Mesenchymal stem cell (in vitro differentiated cells and primary cell): ENCODE measurements around the gene SIT1.

Experiments used
- DNase-seq: peaks from one replicate; pipeline ENCODE4 v3.0.0-alpha.2; 2013
- H2AFZ ChIP-seq: one replicate; pipeline ENCODE4 v1.6.1; 2013; ENCODE audit warnings: low read depth, mild to moderate bottlenecking, control low read depth, inconsistent platforms, low read length, moderate library complexity
- H2AK5ac ChIP-seq: 2 replicates; pipeline ENCODE4 v1.6.1; 2013; ENCODE audit warnings: low read length, moderate library complexity, mild to moderate bottlenecking, inconsistent platforms; ENCODE audit not compliant: severe bottlenecking
- H2BK120ac ChIP-seq: one replicate; pipeline ENCODE4 v1.6.1; 2013; ENCODE audit warnings: low read depth, mild to moderate bottlenecking, inconsistent platforms, low read length, moderate library complexity
- H2BK12ac ChIP-seq, 2 experiments: one replicate each; pipeline ENCODE4 v1.6.1; 2013; ENCODE audit warnings: inconsistent platforms in 2 of 2, low read length in 2 of 2, mild to moderate bottlenecking in 2 of 2, moderate library complexity in 2 of 2, control low read depth in 1 of 2
- H2BK15ac ChIP-seq: one replicate; pipeline ENCODE4 v1.6.1; 2013; ENCODE audit warnings: mild to moderate bottlenecking, low read depth, inconsistent platforms; ENCODE audit not compliant: poor library complexity, severe bottlenecking
- H2BK5ac ChIP-seq: 2 replicates; pipeline ENCODE4 v1.6.1; 2013; ENCODE audit warnings: low read depth, mild to moderate bottlenecking, low read length, control low read depth, inconsistent platforms; ENCODE audit not compliant: poor library complexity, severe bottlenecking
- H3K14ac ChIP-seq, 2 experiments: one replicate each; pipeline ENCODE4 v1.6.1; 2013; ENCODE audit warnings: inconsistent platforms in 2 of 2, low read length in 2 of 2, control low read depth in 1 of 2, mild to moderate bottlenecking in 1 of 2, moderate library complexity in 1 of 2
- H3K18ac ChIP-seq, 2 experiments: one replicate each; pipeline ENCODE4 v1.6.1; 2013; ENCODE audit warnings: inconsistent platforms in 2 of 2, low read length in 2 of 2, control low read depth in 1 of 2, low read depth in 1 of 2, mild to moderate bottlenecking in 1 of 2
- H3K23ac ChIP-seq, 2 experiments: one replicate each; pipeline ENCODE4 v1.6.1; 2013; ENCODE audit warnings: inconsistent platforms in 2 of 2, low read length in 2 of 2, mild to moderate bottlenecking in 2 of 2, moderate library complexity in 2 of 2, control low read depth in 1 of 2
- H3K27ac ChIP-seq: 2 replicates; pipeline ENCODE4 v1.5.1; 2013; ENCODE audit warnings: mild to moderate bottlenecking, moderate library complexity, low read length, control low read depth, inconsistent platforms; ENCODE audit not compliant: poor library complexity, severe bottlenecking
- H3K27me3 ChIP-seq, 2 experiments: 2 replicates each; pipeline versions ENCODE4 v1.6.1 to v1.7.0; 2013; ENCODE audit warnings: low read length in 2 of 2, mild to moderate bottlenecking in 2 of 2, moderate library complexity in 2 of 2, control low read depth in 1 of 2, inconsistent platforms in 1 of 2; ENCODE audit not compliant: control insufficient read depth in 1 of 2, insufficient read depth in 1 of 2
- H3K36me3 ChIP-seq, 2 experiments: 2 replicates each; pipeline versions ENCODE4 v1.6.1 to v1.7.0; 2013; ENCODE audit warnings: low read length in 2 of 2, control low read depth in 1 of 2, inconsistent platforms in 1 of 2, low read depth in 1 of 2, mild to moderate bottlenecking in 1 of 2; ENCODE audit not compliant: insufficient read depth in 2 of 2, control insufficient read depth in 1 of 2
- H3K4ac ChIP-seq, 2 experiments: one replicate each; pipeline ENCODE4 v1.6.1; 2013; ENCODE audit warnings: inconsistent platforms in 2 of 2, low read length in 2 of 2, mild to moderate bottlenecking in 2 of 2, moderate library complexity in 2 of 2, control low read depth in 1 of 2, low read depth in 1 of 2
- H3K4me1 ChIP-seq: 2 replicates; pipeline ENCODE4 v1.6.1; 2013; ENCODE audit warnings: low read depth, low read length, control low read depth; ENCODE audit not compliant: control insufficient read depth, insufficient read depth
- H3K4me2 ChIP-seq: 2 replicates; pipeline ENCODE4 v1.6.1; 2013; ENCODE audit warnings: low read length, mild to moderate bottlenecking, inconsistent platforms; ENCODE audit not compliant: poor library complexity, severe bottlenecking
- H3K4me3 ChIP-seq, 2 experiments: 2 replicates each; pipeline versions ENCODE4 v1.5.1 to v1.7.0; 2013; ENCODE audit warnings: low read length in 2 of 2, mild to moderate bottlenecking in 2 of 2, control low read depth in 1 of 2, low read depth in 1 of 2; ENCODE audit not compliant: insufficient read depth in 1 of 2
- H3K79me1 ChIP-seq: replicated peaks from 2 replicates; pipeline ENCODE4 v1.6.1; 2013; ENCODE audit warnings: mild to moderate bottlenecking, control low read depth, low read length, inconsistent platforms; ENCODE audit not compliant: poor library complexity, severe bottlenecking
- H3K9ac ChIP-seq: 2 replicates; pipeline ENCODE4 v1.7.0; 2013; ENCODE audit warnings: mild to moderate bottlenecking, low read length, moderate library complexity
- H3K9me3 ChIP-seq: 2 replicates; pipeline ENCODE4 v1.7.0; 2013; ENCODE audit warnings: mild to moderate bottlenecking, low read length; ENCODE audit not compliant: control insufficient read depth
- H4K8ac ChIP-seq: one replicate; pipeline ENCODE4 v1.6.1; 2013; ENCODE audit warnings: inconsistent platforms, mild to moderate bottlenecking, low read length, moderate library complexity
- H4K91ac ChIP-seq: one replicate; pipeline ENCODE4 v1.6.1; 2013; ENCODE audit warnings: mild to moderate bottlenecking, low read length, inconsistent platforms
- WGBS: methylation state at CpG from one replicate; pipeline ENCODE4 v1.1.7; 2013; ENCODE audit warnings: mixed read lengths; 5-methylcytosine and 5-hydroxymethylcytosine counted together

The SIT1 gene

GRCh38 chr9:35696520-35697215, 45.9 kb upstream of the SIT1 start:
- DNase-seq = peak; percentile 61
- H3K18ac ChIP-seq = no peak overlapping the region

GRCh38 chr9:35695943-35696401, 45.2 kb upstream of the SIT1 start:
- DNase-seq = no peak
- H2BK12ac ChIP-seq = no peak overlapping the region
- H2BK15ac ChIP-seq = no peak overlapping the region
- peaks cover 52 to 55% of the 10 kb centered on the region in 2 experiments for H3K36me3 ChIP-seq
- no peak overlapping the region for H4K8ac ChIP-seq
- no peak overlapping the region for H3K27ac ChIP-seq
- H3K9ac ChIP-seq = no peak overlapping the region
- H3K18ac ChIP-seq = no peak overlapping the region
- 100% methylated on average over 3 of the region's 3 CpGs for WGBS
- H3K4ac ChIP-seq = no peak overlapping the region
- no peak overlapping the region for H3K14ac ChIP-seq
- H2AK5ac ChIP-seq = no peak overlapping the region
- H3K9me3 ChIP-seq = no peaks in the 10 kb centered on the region
- H3K79me1 ChIP-seq = peaks cover 4% of the 10 kb centered on the region
- no peak overlapping the region for H3K4me3 ChIP-seq
- H3K4me2 ChIP-seq = no peak overlapping the region
- H2BK120ac ChIP-seq = no peak overlapping the region
- H3K4me1 ChIP-seq = peaks cover 3% of the 10 kb centered on the region
- H2AFZ ChIP-seq = no peak overlapping the region
- H3K23ac ChIP-seq = no peak overlapping the region
- H3K27me3 ChIP-seq = no peaks in the 10 kb centered on the region
- no peak overlapping the region for H2BK5ac ChIP-seq
- H4K91ac ChIP-seq = no peak overlapping the region

More at GRCh38 chr9:35696520-35697215, 45.9 kb upstream of the SIT1 start:
- Histone ChIP-seq H3K79me1 (peaks cover 4% of the 10 kb centered on the region), H3K4me1 (no peaks in the 10 kb centered on the region), H2BK120ac (no peak overlapping the region), H3K9me3 (no peaks in the 10 kb centered on the region), H3K4me3 (no peak overlapping the region), H4K91ac (no peak overlapping the region), H3K4me2 (no peak overlapping the region), H2BK5ac (no peak overlapping the region), H4K8ac (no peak overlapping the region), H3K27me3 (no peaks in the 10 kb centered on the region), H3K14ac (no peak overlapping the region), H2AK5ac (no peak overlapping the region), H3K4ac (no peak overlapping the region), H3K23ac (no peak overlapping the region), H3K36me3 (peaks cover 55 to 62% of the 10 kb centered on the region in 2 experiments), H2BK15ac (no peak overlapping the region), H3K27ac (no peak overlapping the region), H2AFZ (no peak overlapping the region), H3K9ac (no peak overlapping the region), H2BK12ac (no peak overlapping the region)
- 62% methylated on average over 9 of the region's 9 CpGs for WGBS

GRCh38 chr9:35691757-35692301, 41.1 kb upstream of the SIT1 start:
- Histone ChIP-seq H4K8ac (no peak overlapping the region), H4K91ac (no peak overlapping the region), H3K23ac (no peak overlapping the region), H2AFZ (no peak overlapping the region), H2BK15ac (no peak overlapping the region), H3K9me3 (no peaks in the 10 kb centered on the region), H3K14ac (no peak overlapping the region), H2BK5ac (no peak overlapping the region), H3K9ac (peak overlapping the region; percentile 92), H3K79me1 (peaks cover 4% of the 10 kb centered on the region), H3K4me3 (peak overlapping the region in 1 of 2 experiments; percentile 87), H3K4me1 (peaks cover 17% of the 10 kb centered on the region), H3K27me3 (no peaks in the 10 kb centered on the region), H3K36me3 (peaks cover 28 to 30% of the 10 kb centered on the region in 2 experiments), H3K18ac (no peak overlapping the region), H3K27ac (peak overlapping the region; percentile 94), H2BK12ac (peak overlapping the region in 1 of 2 experiments; percentile 45), H3K4ac (peak overlapping the region in 1 of 2 experiments; percentile 52), H3K4me2 (peak overlapping the region; percentile 13), H2AK5ac (no peak overlapping the region), H2BK120ac (no peak overlapping the region)
- no peak for DNase-seq
- 66% methylated on average over 13 of the region's 13 CpGs for WGBS

GRCh38 chr9:35691334-35691650, 40.6 kb upstream of the SIT1 start:
- peak overlapping the region; percentile 95 to 97 for H3K18ac ChIP-seq
- H4K8ac ChIP-seq = peak overlapping the region; percentile 94
- peak overlapping the region in 1 of 2 experiments; percentile 94 for H3K14ac ChIP-seq
- WGBS = 13% methylated on average over 10 of the region's 10 CpGs
- peak overlapping the region; percentile 82 for H3K4me2 ChIP-seq
- peak overlapping the region; percentile 94 for H4K91ac ChIP-seq
- DNase-seq = no peak
- peak overlapping the region in 1 of 2 experiments; percentile 79 for H2BK12ac ChIP-seq
- H2BK5ac ChIP-seq = peak overlapping the region; percentile 97
- no peak overlapping the region for H2BK15ac ChIP-seq
- H2AFZ ChIP-seq = peak overlapping the region; percentile 73
- peak overlapping the region; percentile 92 for H3K9ac ChIP-seq
- peak overlapping the region; percentile 73 to 97 for H3K4ac ChIP-seq
- H3K4me3 ChIP-seq = peak overlapping the region; percentile 87
- H2BK120ac ChIP-seq = peak overlapping the region; percentile 95
- H3K79me1 ChIP-seq = peaks cover 4% of the 10 kb centered on the region
- H2AK5ac ChIP-seq = peak overlapping the region; percentile 97
- H3K9me3 ChIP-seq = no peaks in the 10 kb centered on the region
- peaks cover 27 to 30% of the 10 kb centered on the region in 2 experiments for H3K36me3 ChIP-seq
- H3K27me3 ChIP-seq = no peaks in the 10 kb centered on the region
- H3K27ac ChIP-seq = peak overlapping the region; percentile 94
- peaks cover 22% of the 10 kb centered on the region for H3K4me1 ChIP-seq
- peak overlapping the region in 1 of 2 experiments; percentile 85 for H3K23ac ChIP-seq
